Measurements from ENCODE around the gene MISP. TPM values are rescaled to one million over a fixed set of nuclear protein-coding genes. Genes with fewer than 3 reads are reported as not detected.

The MISP gene
- total and polyA plus RNA-seq, 2 of the 13 experiments (the other 11 are each of a cell fraction or from before 2014, with no cell fraction given), result 0.67 to 1.3 TPM

- TF ChIP-seq, protein P1, sequence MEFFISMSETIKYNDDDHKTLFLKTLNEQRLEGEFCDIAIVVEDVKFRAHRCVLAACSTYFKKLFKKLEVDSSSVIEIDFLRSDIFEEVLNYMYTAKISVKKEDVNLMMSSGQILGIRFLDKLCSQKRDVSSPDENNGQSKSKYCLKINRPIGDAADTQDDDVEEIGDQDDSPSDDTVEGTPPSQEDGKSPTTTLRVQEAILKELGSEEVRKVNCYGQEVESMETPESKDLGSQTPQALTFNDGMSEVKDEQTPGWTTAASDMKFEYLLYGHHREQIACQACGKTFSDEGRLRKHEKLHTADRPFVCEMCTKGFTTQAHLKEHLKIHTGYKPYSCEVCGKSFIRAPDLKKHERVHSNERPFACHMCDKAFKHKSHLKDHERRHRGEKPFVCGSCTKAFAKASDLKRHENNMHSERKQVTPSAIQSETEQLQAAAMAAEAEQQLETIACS (CRISPR knock-in tag; IDR thresholded peaks at IDR 0.05), result 0 out of 2 replicates have a peak, but pooled peaks have one; percentile 27
- TF ChIP-seq, protein P2, sequence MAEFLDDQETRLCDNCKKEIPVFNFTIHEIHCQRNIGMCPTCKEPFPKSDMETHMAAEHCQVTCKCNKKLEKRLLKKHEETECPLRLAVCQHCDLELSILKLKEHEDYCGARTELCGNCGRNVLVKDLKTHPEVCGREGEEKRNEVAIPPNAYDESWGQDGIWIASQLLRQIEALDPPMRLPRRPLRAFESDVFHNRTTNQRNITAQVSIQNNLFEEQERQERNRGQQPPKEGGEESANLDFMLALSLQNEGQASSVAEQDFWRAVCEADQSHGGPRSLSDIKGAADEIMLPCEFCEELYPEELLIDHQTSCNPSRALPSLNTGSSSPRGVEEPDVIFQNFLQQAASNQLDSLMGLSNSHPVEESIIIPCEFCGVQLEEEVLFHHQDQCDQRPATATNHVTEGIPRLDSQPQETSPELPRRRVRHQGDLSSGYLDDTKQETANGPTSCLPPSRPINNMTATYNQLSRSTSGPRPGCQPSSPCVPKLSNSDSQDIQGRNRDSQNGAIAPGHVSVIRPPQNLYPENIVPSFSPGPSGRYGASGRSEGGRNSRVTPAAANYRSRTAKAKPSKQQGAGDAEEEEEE (CRISPR knock-in tag; IDR thresholded peaks at IDR 0.05; ENCODE audit: borderline replicate concordance), result no peak
- TF ChIP-seq, protein P3, sequence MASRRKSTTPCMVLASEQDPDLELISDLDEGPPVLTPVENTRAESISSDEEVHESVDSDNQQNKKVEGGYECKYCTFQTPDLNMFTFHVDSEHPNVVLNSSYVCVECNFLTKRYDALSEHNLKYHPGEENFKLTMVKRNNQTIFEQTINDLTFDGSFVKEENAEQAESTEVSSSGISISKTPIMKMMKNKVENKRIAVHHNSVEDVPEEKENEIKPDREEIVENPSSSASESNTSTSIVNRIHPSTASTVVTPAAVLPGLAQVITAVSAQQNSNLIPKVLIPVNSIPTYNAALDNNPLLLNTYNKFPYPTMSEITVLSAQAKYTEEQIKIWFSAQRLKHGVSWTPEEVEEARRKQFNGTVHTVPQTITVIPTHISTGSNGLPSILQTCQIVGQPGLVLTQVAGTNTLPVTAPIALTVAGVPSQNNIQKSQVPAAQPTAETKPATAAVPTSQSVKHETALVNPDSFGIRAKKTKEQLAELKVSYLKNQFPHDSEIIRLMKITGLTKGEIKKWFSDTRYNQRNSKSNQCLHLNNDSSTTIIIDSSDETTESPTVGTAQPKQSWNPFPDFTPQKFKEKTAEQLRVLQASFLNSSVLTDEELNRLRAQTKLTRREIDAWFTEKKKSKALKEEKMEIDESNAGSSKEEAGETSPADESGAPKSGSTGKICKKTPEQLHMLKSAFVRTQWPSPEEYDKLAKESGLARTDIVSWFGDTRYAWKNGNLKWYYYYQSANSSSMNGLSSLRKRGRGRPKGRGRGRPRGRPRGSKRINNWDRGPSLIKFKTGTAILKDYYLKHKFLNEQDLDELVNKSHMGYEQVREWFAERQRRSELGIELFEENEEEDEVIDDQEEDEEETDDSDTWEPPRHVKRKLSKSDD (CRISPR knock-in tag; IDR thresholded peaks at IDR 0.05; ENCODE audit: low read depth), result peak; percentile 68; the same call in 1 of the 2 replicates
- no peak for TF ChIP-seq RAD21 (CRISPR knock-in tag; IDR thresholded peaks at IDR 0.05)
- TF ChIP-seq NR2C2 (CRISPR knock-in tag; IDR thresholded peaks at IDR 0.05; ENCODE audit: borderline replicate concordance), result 0 out of 2 replicates have a peak, but pooled peaks have one; percentile 38
- TF ChIP-seq, protein P4, sequence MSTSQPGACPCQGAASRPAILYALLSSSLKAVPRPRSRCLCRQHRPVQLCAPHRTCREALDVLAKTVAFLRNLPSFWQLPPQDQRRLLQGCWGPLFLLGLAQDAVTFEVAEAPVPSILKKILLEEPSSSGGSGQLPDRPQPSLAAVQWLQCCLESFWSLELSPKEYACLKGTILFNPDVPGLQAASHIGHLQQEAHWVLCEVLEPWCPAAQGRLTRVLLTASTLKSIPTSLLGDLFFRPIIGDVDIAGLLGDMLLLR (CRISPR knock-in tag; IDR thresholded peaks at IDR 0.05), result 0 out of 2 replicates have a peak, but pooled peaks have one; percentile 48
- TF ChIP-seq ZNF235 (CRISPR knock-in tag; IDR thresholded peaks at IDR 0.05; ENCODE audit: borderline replicate concordance), result 0 out of 2 replicates have a peak, but pooled peaks have one; percentile 61
- TF ChIP-seq, protein P5, sequence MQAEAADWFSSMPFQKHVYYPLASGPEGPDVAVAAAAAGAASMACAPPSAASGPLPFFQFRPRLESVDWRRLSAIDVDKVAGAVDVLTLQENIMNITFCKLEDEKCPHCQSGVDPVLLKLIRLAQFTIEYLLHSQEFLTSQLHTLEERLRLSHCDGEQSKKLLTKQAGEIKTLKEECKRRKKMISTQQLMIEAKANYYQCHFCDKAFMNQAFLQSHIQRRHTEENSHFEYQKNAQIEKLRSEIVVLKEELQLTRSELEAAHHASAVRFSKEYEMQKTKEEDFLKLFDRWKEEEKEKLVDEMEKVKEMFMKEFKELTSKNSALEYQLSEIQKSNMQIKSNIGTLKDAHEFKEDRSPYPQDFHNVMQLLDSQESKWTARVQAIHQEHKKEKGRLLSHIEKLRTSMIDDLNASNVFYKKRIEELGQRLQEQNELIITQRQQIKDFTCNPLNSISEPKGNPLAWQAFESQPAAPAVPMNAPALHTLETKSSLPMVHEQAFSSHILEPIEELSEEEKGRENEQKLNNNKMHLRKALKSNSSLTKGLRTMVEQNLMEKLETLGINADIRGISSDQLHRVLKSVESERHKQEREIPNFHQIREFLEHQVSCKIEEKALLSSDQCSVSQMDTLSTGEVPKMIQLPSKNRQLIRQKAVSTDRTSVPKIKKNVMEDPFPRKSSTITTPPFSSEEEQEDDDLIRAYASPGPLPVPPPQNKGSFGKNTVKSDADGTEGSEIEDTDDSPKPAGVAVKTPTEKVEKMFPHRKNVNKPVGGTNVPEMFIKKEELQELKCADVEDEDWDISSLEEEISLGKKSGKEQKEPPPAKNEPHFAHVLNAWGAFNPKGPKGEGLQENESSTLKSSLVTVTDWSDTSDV (CRISPR knock-in tag; IDR thresholded peaks at IDR 0.05), result no peak
- TF ChIP-seq SRY (CRISPR knock-in tag; IDR thresholded peaks at IDR 0.05), result no peak
- peak; percentile 46; the same call in 1 of the 2 replicates for TF ChIP-seq MXD3 (CRISPR knock-in tag; IDR thresholded peaks at IDR 0.05)
- 0 out of 2 replicates have a peak, but pooled peaks have one; percentile 27 for TF ChIP-seq ZNF552 (CRISPR knock-in tag; IDR thresholded peaks at IDR 0.05; ENCODE audit: borderline replicate concordance)
- peak; percentile 79 for TF ChIP-seq ZSCAN21 (CRISPR knock-in tag; IDR thresholded peaks at IDR 0.05; ENCODE audit: borderline replicate concordance)
- no peak for TF ChIP-seq NCOA1 (CRISPR knock-in tag; IDR thresholded peaks at IDR 0.05)
- peak in 1 of 2 experiments; percentile 44; a peak in 1 of 4 replicates for TF ChIP-seq KLF16 (CRISPR knock-in tag; IDR thresholded peaks at IDR 0.05)
- peak; percentile 53; the same call in 1 of the 2 replicates for TF ChIP-seq HNF4A (CRISPR knock-in tag; IDR thresholded peaks at IDR 0.05)
These were observed 31.9 kb upstream of the MISP start (continued) for GRCh38 chr19:718991-719512.

All from HepG2 (cell line).